ENCODE results near the gene NRIP2. TPM values are rescaled to one million over a fixed set of nuclear protein-coding genes. Genes with fewer than 3 reads are reported as not detected.

The NRIP2 gene
- total RNA-seq, 1 experiment from 2014 or later, result 0.15 TPM

DNA sequence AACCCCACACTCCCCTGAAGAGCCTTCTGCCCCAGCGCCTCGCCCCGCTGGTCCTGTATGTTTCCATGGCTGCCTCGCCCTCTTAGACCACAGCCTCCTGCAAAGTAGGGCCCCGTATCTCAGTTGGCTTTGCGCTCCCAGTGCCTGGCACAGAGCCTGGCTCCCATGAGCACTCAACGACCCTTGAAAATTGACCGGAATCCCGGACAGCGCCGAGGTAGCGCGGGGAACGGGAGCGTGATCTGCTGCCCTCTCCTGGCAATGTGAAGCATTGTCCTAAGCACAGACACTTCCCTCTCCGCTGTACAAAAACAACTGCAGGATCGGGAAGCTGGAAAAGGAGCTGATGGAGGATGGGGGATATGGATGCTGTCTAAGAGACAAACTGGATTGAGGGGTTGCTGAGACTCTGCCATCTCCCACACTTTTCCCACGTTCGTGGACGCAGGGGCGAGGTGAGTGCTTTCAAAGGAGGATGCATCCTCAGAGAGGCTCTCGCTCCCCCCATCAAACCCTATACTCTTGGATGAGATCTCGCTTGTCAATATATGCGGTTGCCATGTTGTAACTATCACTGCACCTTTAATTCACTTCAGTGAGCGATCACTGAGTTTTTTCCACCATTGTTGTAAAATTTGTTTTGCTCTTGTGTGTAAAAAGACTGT is 50.8 kb downstream of the NRIP2 start:
- Mint-ChIP-seq H3K4me3 (peak overlapping the region in 1 of 2 experiments; percentile 45; a peak in 1 of 5 replicates), H3K27me3 (ENCODE audit: low read depth) (peaks cover 32% of the 10 kb centered on the region), H3K9me3 (no peaks in the 10 kb centered on the region), H3K36me3 (ENCODE audit: insufficient read depth in 1 of 3, low read depth in 3 of 3) (no peaks in the 10 kb centered on the region), H3K4me1 (peaks cover 11 to 14% of the 10 kb centered on the region in 2 experiments), H3K27ac (no peak overlapping the region; a peak in 1 of 7 replicates)
- no peaks in the 10 kb centered on the region for H3K23me2 ChIP-seq (ENCODE audit: insufficient read length, low read depth, low read length, poor library complexity, severe bottlenecking)
- H2BK5ac ChIP-seq (ENCODE audit: insufficient read length, low read length), result no peak overlapping the region
- no peak overlapping the region for H3K56ac ChIP-seq (ENCODE audit: insufficient read length, low read depth, low read length)
- no peak overlapping the region for H4K5ac ChIP-seq (ENCODE audit: insufficient read length, low read depth, low read length)
- no peaks in the 10 kb centered on the region for H3K79me1 ChIP-seq (ENCODE audit: insufficient read depth, low read depth, low read length, poor library complexity, severe bottlenecking)
- H2BK15ac ChIP-seq (ENCODE audit: low read depth, low read length), result no peak overlapping the region
- no peak overlapping the region for H3K18ac ChIP-seq (ENCODE audit: insufficient read length, low read depth, low read length)
- peaks cover 3% of the 10 kb centered on the region; the same call in 1 of the 2 replicates for H3K4me1 ChIP-seq (ENCODE audit: insufficient read depth, low read length)
- peak overlapping the region; percentile 5 for H3K4me2 ChIP-seq (ENCODE audit: insufficient read depth, insufficient read length, low read length)
- no peaks in the 10 kb centered on the region for H3K27me3 ChIP-seq (ENCODE audit: insufficient read depth, low read length)
- no CpG with 5 or more reads among the region's 25 CpGs for WGBS (ENCODE audit: extremely low coverage, insufficient read length, low lambda C conversion rate)
- no peak overlapping the region for H4K91ac ChIP-seq (ENCODE audit: insufficient read length, low read depth, low read length)
- no peak overlapping the region for H4K8ac ChIP-seq (replicated peaks; ENCODE audit: insufficient read length, low read depth, low read length)
- no peaks in the 10 kb centered on the region for H3K9me3 ChIP-seq (ENCODE audit: control insufficient read depth, low read depth, low read length)
- DNase-seq, result peak; percentile 88
- H3K9ac ChIP-seq (ENCODE audit: extremely low read depth, insufficient read length, low read length), result no peak overlapping the region
- no peak overlapping the region for H3K4ac ChIP-seq (ENCODE audit: low read depth, low read length)
- peak; percentile 96 for TF ChIP-seq CTCF (conservative IDR thresholded peaks at IDR 0.05)
- no peak overlapping the region for H2BK12ac ChIP-seq (ENCODE audit: insufficient read length, low read depth, low read length)
- H2AFZ ChIP-seq (ENCODE audit: low read length), result no peak overlapping the region
- no peak overlapping the region for H2AK5ac ChIP-seq (ENCODE audit: insufficient read length, low read length)
- H3K14ac ChIP-seq (ENCODE audit: insufficient read depth, low read length), result no peak overlapping the region
- no peaks in the 10 kb centered on the region for H3K79me2 ChIP-seq (ENCODE audit: insufficient read depth, low read length)
- no peak overlapping the region for H3K23ac ChIP-seq (ENCODE audit: insufficient read length, low read depth, low read length)
- no peaks in the 10 kb centered on the region for H4K20me1 ChIP-seq (ENCODE audit: control insufficient read depth, insufficient read depth, insufficient read length)
- H2BK20ac ChIP-seq (ENCODE audit: low read depth, low read length, poor library complexity, severe bottlenecking), result no peak overlapping the region
- H2BK120ac ChIP-seq (ENCODE audit: low read depth, low read length, poor library complexity, severe bottlenecking), result no peak overlapping the region
- no peak overlapping the region for H3T11ph ChIP-seq (ENCODE audit: low read length)
- no peak overlapping the region for H3K27ac ChIP-seq (ENCODE audit: insufficient read length, low read depth, low read length)

All from H9 (cell line).